GM23338 (cell line): ENCODE measurements around the gene GALNT6. TPM values are rescaled to one million over a fixed set of nuclear protein-coding genes. Genes with fewer than 3 reads are reported as not detected.

Experiments used
- ATAC-seq: fragments of 200-7000 bp; cut with Tn5 transposase; 3 replicates; pipeline ENCODE4 v1.9.1; 2020
- DNase-seq: peaks from one replicate; pipeline ENCODE4 v3.0.0-alpha.2; 2015; ENCODE audit warnings: low spot score
- H2AFZ ChIP-seq: fragments of 200-600 bp; sonication (generic); 2 replicates; pipeline ENCODE4 v1.8.0; 2016; ENCODE audit warnings: antibody characterized with exemption, mild to moderate bottlenecking, moderate library complexity
- H3F3A ChIP-seq: fragments of 200-600 bp; sonication (generic); replicated peaks from 2 replicates; pipeline ENCODE4 v1.8.0; 2017; ENCODE audit warnings: antibody characterized with exemption, mixed run types, low read depth
- H3K27ac ChIP-seq: fragments of 200-600 bp; sonication (generic); 2 replicates; pipeline ENCODE4 v1.6.1; 2016; ENCODE audit warnings: low read depth
- H3K27me3 ChIP-seq: fragments of 200-600 bp; sonication (generic); 2 replicates; pipeline ENCODE4 v1.8.0; 2016; ENCODE audit warnings: mild to moderate bottlenecking, mixed run types, moderate library complexity; ENCODE audit not compliant: insufficient read depth
- H3K36me3 ChIP-seq: fragments of 200-600 bp; sonication (generic); 2 replicates; pipeline ENCODE4 v1.8.0; 2016; ENCODE audit warnings: mild to moderate bottlenecking; ENCODE audit not compliant: insufficient read depth
- H3K4me1 ChIP-seq: fragments of 200-600 bp; sonication (generic); 2 replicates; pipeline ENCODE4 v1.8.0; 2016; ENCODE audit warnings: mild to moderate bottlenecking, moderate library complexity; ENCODE audit not compliant: insufficient read depth
- H3K4me2 ChIP-seq: fragments of 200-600 bp; sonication (generic); 2 replicates; pipeline ENCODE4 v1.7.1; 2017; ENCODE audit warnings: mixed run types
- H3K4me3 ChIP-seq: fragments of 200-600 bp; sonication (generic); 2 replicates; pipeline ENCODE4 v1.6.1; 2016; ENCODE audit warnings: mixed run types
- H3K79me2 ChIP-seq: fragments of 200-600 bp; sonication (generic); replicated peaks from 2 replicates; pipeline ENCODE4 v1.8.0; 2017; ENCODE audit warnings: mild to moderate bottlenecking; ENCODE audit not compliant: insufficient read depth
- H3K9me2 ChIP-seq: fragments of 200-600 bp; sonication (generic); 2 replicates; pipeline ENCODE4 v1.8.0; 2017; ENCODE audit not compliant: insufficient read depth
- H4K20me1 ChIP-seq: fragments of 200-600 bp; sonication (generic); replicated peaks from 2 replicates; pipeline ENCODE4 v1.8.0; 2017; ENCODE audit warnings: mild to moderate bottlenecking; ENCODE audit not compliant: insufficient read depth
- H3K27ac Mint-ChIP-seq: 2 replicates; pipeline ENCODE4 v1.8.0; 2020; ENCODE audit warnings: inconsistent platforms, mild to moderate bottlenecking, moderate library complexity, mixed read lengths
- H3K27me3 Mint-ChIP-seq: 3 replicates; pipeline ENCODE4 v1.8.0; 2022; ENCODE audit warnings: low read depth, mild to moderate bottlenecking, moderate library complexity, mixed read lengths, inconsistent platforms; ENCODE audit not compliant: insufficient read depth, poor library complexity
- H3K36me3 Mint-ChIP-seq: 3 replicates; pipeline ENCODE4 v1.8.0; 2021; ENCODE audit warnings: low read depth, mild to moderate bottlenecking, inconsistent platforms, moderate library complexity, mixed read lengths
- H3K4me1 Mint-ChIP-seq: 3 replicates; pipeline ENCODE4 v1.8.0; 2020; ENCODE audit warnings: mild to moderate bottlenecking, inconsistent platforms, mixed read lengths
- H3K4me3 Mint-ChIP-seq: 3 replicates; pipeline ENCODE4 v1.8.0; 2021; ENCODE audit warnings: moderate library complexity, mild to moderate bottlenecking, inconsistent platforms, mixed read lengths
- H3K9me3 Mint-ChIP-seq: 3 replicates; pipeline ENCODE4 v1.8.0; 2020; ENCODE audit warnings: moderate library complexity, mild to moderate bottlenecking, inconsistent platforms, mixed read lengths
- CREB1 ChIP-seq: fragments of 250-450 bp; sonication (Bioruptor Pico); IDR thresholded peaks from 2 replicates; pipeline ENCODE4 v1.5.0; 2020; ENCODE audit warnings: low read depth, mild to moderate bottlenecking, moderate library complexity
- ETS1 ChIP-seq: IDR thresholded peaks from 2 replicates; pipeline ENCODE4 v1.6.1; 2016; ENCODE audit warnings: antibody characterized with exemption
- EZH2 ChIP-seq: fragments of 200-600 bp; sonication (generic); IDR thresholded peaks from one replicate; pipeline ENCODE4 v1.8.0; 2017; ENCODE audit warnings: antibody characterized with exemption, mild to moderate bottlenecking, low read depth; ENCODE audit not compliant: unreplicated experiment
- JUNB ChIP-seq: IDR thresholded peaks from one replicate; pipeline ENCODE4 v1.6.1; 2016; ENCODE audit warnings: antibody characterized with exemption; ENCODE audit not compliant: unreplicated experiment
- REST ChIP-seq: IDR thresholded peaks from one replicate; pipeline ENCODE4 v1.6.1; 2018; ENCODE audit warnings: antibody characterized with exemption; ENCODE audit not compliant: unreplicated experiment
- STAT1 ChIP-seq: IDR thresholded peaks from one replicate; pipeline ENCODE4 v1.6.1; 2016; ENCODE audit warnings: antibody characterized with exemption; ENCODE audit not compliant: unreplicated experiment
- ZNF331 ChIP-seq: fragments of 250-450 bp; sonication (Bioruptor Pico); IDR thresholded peaks from 2 replicates; pipeline ENCODE4 v1.5.0; 2020; ENCODE audit warnings: low read depth, mild to moderate bottlenecking, moderate library complexity
- polyA plus RNA-seq: library from polyadenylated mRNA; unstranded; fragments of >200 nt; fragmentation: Nextera tagmentation; extraction: Ambion mirVana; gene quantifications from 2 replicates; pipeline ENCODE4 v1.2.1, GENCODE V29; 2016
- total RNA-seq: library from RNA; depleted of rRNA; stranded (reverse); fragments of >200 nt; shearing (Covaris generic); gene quantifications from 2 replicates; pipeline ENCODE4 v1.2.3, GENCODE V29; 2014
- TF ChIP-seq, protein P1 (sequence below), 2 experiments: fragments of 200-600 bp in 1 of 2; sonication (generic) in 1 of 2; conservative IDR thresholded peaks; 2 replicates each; pipeline versions ENCODE4 v1.5.1 to v1.6.1; 2016 to 2017; ENCODE audit warnings: antibody characterized with exemption in 2 of 2, low read depth in 2 of 2, mild to moderate bottlenecking in 2 of 2, moderate library complexity in 1 of 2

Gene GALNT6
- total and polyA plus RNA-seq, 2 experiments from 2014 or later = 8.1 to 18.6 TPM

DNA sequence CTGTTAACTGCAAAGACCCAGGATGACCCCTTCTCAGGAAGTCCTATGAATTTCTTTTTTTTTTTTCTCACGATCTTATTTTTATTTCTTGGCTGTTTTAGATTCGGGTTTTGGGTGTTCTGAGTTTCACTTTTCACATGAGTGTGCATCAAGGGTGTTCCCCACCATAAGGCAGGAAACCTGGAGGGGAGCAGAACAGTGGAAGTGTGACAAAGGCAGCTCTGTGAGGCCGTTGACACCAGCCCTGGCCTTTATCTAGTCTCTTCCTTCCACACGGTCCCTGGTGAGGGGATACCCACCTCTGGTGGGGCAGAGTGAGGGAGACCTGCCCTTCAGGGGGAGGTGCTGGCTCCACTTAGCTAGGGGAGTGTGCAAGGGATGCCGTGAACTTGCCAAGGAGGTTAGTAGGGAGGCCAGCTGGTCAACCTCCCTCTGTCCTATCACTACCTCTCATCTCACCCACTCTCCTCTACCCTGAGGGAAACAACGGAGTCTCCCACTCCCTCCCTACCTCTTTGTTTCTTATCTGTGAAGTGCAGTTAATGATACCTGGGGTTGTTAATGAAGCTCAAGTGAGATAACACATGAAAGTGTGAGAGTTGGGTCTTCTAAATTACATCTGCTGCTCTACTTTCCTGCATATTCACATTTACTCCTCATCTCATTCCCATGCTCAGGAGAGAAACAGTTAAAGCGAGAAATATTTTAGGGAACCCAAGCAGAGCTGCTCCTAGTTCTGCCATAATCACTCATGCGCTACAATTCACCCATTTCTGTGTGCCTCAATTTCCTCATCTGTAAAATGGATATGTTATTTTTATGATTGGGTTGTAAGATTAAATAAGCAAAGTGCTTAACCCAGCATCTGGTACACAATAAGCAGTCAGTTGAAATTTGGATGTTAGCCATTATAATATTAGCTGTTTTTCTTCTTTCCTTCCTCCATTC lies 4.4 kb upstream of the GALNT6 start (continued):
- TF ChIP-seq REST (no peak), ZNF331 (no peak), ETS1 (no peak)
- TF ChIP-seq, protein P1, sequence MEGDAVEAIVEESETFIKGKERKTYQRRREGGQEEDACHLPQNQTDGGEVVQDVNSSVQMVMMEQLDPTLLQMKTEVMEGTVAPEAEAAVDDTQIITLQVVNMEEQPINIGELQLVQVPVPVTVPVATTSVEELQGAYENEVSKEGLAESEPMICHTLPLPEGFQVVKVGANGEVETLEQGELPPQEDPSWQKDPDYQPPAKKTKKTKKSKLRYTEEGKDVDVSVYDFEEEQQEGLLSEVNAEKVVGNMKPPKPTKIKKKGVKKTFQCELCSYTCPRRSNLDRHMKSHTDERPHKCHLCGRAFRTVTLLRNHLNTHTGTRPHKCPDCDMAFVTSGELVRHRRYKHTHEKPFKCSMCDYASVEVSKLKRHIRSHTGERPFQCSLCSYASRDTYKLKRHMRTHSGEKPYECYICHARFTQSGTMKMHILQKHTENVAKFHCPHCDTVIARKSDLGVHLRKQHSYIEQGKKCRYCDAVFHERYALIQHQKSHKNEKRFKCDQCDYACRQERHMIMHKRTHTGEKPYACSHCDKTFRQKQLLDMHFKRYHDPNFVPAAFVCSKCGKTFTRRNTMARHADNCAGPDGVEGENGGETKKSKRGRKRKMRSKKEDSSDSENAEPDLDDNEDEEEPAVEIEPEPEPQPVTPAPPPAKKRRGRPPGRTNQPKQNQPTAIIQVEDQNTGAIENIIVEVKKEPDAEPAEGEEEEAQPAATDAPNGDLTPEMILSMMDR (conservative IDR thresholded peaks at IDR 0.05; ENCODE audit: low read depth in 2 of 2) = no peak

DNA sequence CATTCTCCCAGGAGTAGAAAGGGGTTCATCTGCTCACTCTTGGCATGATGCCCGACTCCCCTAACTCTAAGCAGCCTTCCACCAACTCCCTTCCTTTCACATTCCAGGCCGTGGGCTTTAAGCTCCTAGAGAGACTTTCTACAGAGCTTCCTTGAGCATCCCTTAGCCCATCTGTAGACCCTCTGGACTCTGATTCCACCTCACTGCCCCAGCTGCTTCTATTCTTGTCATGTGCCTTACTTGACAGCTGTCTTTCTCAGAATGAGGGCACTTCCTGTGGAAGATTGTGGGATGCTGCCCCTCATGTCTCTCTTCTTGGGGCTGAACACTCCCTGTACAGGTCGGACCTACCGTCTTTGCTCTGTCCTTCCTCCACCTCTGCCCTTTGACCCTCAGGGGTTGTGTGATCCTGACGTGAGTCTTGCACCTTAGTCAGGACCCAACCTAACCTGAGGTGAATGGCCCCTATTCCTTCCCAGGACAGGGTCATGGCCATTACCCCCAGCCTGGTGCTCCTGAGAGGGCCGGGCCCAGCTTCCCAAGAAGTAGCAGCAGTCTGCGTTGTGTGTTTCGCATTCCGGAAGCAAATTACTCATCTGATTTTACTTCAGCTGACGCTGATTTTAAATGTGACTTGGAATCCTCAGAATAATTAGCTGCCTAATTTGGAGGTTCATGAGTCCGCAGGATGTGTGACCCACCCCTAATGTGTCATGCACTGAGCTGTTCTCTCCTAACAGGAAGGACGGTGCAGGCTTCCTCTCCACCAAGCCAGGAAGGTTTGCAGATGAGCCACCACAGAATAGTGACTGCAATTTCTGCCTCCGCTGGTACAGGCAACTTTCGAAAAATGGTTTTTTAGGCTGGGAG lies 2.7 kb upstream of the GALNT6 start:
- no peaks in the 10 kb centered on the region for H3K9me3 Mint-ChIP-seq
- TF ChIP-seq CREB1 (CRISPR knock-in tag) = no peak
- TF ChIP-seq, protein P1 (conservative IDR thresholded peaks at IDR 0.05; ENCODE audit: low read depth in 2 of 2) = no peak
- TF ChIP-seq JUNB = no peak
- no peak for TF ChIP-seq EZH2
- TF ChIP-seq STAT1 = no peak
- no peak for TF ChIP-seq ETS1

More for the DNA sequence above, 2.7 kb upstream of the GALNT6 start:
- peaks cover 15% of the 10 kb centered on the region for H3K4me1 ChIP-seq
- H3K79me2 ChIP-seq = peaks cover 12% of the 10 kb centered on the region
- no peaks in the 10 kb centered on the region for H3K36me3 ChIP-seq
- no peaks in the 10 kb centered on the region; the same call in 1 of the 2 replicates for H4K20me1 ChIP-seq
- DNase-seq (no peak), ATAC-seq (no peak)
- no peak overlapping the region for H3K4me2 ChIP-seq
- Mint-ChIP-seq H3K27ac (no peak overlapping the region), H3K4me3 (peak overlapping the region; percentile 89; the same call in 2 of the 3 replicates), H3K36me3 (peaks cover 6% of the 10 kb centered on the region; the same call in 2 of the 3 replicates), H3K27me3 (peaks cover 29% of the 10 kb centered on the region), H3K4me1 (peaks cover 23% of the 10 kb centered on the region)
- no peaks in the 10 kb centered on the region for H3K9me2 ChIP-seq
- H3K27me3 ChIP-seq = no peaks in the 10 kb centered on the region
- H3F3A ChIP-seq = peaks cover 18% of the 10 kb centered on the region
- H3K27ac ChIP-seq = no peak overlapping the region
- H2AFZ ChIP-seq = no peak overlapping the region
- H3K4me3 ChIP-seq = no peak overlapping the region
